NCI-H748 treated with DMSO at 0.1 percent for 48 hours (cell line): ENCODE data around the gene ATRNL1.
"Not testable (repeated sequence)": the region's sequence is repeated elsewhere in the genome, so short reads cannot be mapped to it uniquely, and the experiment has no call there.

Experiments
- DNase-seq: peaks from one replicate; lab custom pipeline; 2025; lab: John Stamatoyannopoulos, UW

Gene ATRNL1

DNA sequence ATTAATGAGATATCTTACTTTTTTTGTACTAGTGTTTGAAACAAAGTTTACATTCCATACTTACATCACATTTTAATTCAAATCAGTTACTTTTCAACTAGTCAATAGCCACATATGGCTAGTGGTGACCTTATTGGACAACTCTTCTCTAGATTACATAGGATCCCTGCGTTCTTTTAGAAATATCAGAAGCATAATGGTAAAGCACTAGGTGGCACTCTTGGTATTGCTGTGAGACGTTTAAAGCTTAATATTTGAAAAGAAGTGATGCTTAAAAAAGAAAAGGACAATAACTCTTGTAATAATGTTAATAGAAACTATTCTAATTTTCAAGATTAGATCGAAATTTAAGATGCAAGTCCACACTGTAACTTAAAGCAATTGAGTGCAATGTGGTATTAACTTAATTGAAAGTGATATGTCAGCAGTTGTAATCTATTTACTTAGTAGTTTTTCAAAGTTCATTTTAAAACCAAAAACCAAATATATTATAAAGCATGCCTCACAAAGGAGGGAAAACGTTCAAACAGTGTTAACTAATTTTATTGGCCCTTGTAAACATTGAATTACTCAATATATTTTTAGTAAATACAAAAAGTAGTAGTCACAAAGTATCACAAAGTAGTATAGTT is 339.1 kb downstream of the ATRNL1 start:
- DNase-seq = no peak

DNA sequence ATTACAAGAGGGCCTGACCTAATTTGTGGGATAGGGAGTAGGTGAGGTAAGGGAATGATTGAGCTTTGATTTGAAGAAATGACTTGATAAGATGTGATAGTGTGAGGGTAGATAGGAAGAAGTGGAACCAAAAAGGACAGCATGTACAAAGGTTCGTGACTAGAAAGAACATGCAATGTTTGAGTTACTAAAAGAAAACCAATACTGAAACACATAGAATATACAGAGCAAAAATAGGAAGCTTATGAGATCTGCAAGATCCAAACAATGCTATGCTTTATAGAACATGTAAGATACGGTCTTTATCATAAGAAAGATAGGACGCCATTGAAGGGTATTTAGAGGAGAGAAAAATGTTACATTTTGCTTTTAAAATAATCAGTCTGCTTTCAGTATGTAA is 343.8 kb downstream of the ATRNL1 start:
- DNase-seq = no peak

DNA sequence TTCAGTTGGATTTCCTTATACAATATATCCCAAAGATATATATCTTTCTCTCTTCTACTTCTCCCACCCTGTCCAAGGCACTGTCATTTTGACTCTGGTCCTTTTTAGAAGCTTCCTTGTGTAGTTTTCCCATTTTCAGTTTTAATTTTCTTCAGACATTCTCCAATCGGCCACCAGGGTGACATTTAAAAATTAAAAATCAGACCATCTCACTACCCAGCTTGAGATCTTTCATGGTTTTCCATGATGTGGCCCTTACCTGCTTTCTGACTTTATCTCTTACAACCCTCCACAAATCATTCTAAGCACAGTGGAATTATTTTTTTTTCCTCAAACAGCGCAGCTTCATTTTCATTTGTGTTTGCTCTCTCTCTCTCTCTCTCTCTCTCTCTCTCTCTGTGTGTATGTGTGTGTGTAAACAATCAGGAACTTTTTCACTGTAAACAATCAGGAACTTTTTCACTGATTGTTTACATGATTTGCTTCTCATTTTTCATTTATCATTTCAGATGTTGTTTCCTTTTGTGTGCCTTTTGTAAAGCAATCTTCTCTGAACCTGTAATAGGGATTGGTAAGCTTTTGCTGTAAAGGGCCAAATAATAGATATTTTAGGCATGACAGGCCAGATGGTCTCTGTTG is 348.9 kb downstream of the ATRNL1 start:
- DNase-seq = no peak

DNA sequence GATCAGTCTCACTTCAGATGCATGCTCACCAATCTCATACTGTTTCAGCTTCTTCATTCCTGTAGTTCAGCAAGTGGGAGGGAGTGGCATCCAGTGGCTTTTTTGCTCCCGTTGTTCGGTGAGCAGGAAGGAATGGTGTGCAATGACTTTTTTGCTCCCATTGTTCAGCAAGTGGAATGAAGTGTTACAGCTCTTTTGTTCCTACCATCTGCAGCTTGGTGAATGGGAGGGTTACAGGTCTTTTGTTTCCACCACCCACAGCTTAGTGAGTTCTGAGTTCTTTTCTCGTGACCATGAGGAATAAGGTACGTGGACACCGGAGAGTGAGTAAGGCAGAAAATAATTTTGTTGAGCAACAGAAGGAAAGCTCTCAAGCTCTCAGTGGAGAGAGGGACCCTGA is 363.6 kb downstream of the ATRNL1 start:
- DNase-seq = no peak

DNA sequence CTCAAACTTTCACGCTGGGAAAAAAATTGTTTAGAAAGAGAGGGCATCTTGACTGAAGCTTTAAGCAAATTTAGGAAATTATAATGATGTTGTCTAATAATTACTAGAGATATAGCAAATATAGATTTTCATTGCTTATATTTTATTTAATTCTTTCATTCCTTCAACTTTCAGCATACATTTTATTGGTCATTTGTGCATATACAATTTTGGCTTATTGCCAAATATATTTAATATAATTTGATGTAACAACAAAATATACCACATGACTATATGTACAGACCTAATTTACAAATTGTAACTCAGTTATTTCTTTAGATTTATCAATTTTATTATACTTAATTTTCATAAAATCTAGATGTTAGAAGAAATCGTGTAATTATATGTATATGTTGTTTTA is 390.1 kb downstream of the ATRNL1 start:
- DNase-seq = no peak

DNA sequence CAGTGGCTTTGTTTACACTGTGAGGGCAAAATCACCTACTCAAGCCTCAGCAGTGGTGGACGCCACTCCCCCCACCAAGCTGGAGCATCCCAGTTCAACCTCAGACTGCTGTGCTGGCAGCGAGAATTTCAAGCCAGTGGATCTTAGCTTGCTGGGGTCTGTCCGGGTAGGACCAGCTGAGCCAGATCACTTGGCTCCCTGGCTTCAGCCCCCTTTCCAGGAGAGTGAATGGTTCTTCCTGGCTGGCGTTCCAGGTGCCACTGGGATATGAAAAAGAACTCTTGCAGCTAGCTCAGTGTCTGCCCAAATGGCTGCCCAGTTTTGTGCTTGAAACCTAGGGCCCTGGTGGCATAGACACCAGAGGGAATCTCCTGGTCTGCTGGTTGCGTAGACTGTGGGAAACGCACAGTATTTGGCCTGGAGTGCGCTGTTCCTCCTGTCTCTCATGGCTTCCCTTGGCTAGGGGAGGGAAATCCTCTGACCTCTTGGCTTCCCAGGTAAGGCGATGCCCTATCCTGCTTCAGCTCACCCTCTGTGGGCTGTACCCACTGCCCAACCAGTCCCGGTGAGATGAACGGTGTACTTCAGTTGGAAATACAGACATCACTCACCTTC is 398.5 kb downstream of the ATRNL1 start:
- DNase-seq = no peak

DNA sequence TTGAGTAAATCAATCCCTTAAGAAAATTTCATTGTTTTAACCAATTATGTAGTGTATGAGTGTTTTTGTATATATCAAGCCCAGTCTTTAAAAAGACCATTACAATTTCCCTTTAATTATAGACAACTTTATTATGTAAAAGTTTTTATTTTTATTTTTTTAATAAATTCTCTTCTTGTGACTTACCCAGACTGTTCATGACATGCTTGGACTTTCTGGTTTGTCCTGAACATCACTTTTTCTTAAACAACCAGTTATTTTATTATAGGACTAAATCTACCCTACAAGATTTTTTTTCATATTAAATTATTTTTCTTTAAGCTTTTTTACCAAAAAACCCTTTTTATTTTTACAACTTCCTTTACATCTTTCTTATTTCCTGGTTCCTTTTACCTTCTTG is 410.4 kb downstream of the ATRNL1 start:
- DNase-seq = no peak

DNA sequence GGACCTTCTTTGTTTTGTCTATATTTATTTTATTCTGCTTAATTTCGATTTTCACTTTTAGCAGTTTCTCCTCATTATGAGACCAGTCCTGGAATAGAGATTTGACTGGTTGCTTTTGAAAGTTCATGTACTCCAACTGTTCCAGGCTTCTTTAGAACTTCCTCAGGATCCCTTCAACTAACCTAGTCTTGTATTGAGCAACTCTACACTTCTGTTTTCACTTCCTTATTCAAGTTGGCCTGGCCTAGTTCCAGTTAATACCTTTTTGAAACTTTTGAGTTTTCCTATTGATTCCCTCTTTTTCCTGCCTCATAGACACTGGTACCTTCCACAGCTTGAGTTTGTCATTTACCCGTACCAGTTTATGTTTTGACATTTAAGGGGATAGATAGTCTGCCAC is 421.7 kb downstream of the ATRNL1 start:
- DNase-seq = no peak

DNA sequence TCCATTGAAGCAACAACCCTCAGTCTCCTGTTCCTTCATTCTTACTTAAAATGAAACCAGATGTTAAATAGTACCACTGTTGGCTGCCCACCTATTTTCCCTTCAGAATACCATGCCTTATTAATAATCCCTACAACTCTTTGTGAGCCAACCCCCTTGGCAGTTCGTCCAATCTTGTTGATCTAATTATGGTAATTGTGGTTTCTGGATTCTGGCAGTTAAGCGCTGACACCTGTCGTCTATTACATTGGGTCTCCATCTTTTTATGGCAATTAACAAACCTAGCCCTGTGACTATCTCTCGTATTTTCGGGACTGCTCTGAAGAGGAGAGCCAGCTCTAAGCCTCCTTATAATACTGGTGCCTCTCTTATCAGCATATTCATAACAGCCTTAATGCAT is 432.0 kb downstream of the ATRNL1 start:
- DNase-seq = no peak

DNA sequence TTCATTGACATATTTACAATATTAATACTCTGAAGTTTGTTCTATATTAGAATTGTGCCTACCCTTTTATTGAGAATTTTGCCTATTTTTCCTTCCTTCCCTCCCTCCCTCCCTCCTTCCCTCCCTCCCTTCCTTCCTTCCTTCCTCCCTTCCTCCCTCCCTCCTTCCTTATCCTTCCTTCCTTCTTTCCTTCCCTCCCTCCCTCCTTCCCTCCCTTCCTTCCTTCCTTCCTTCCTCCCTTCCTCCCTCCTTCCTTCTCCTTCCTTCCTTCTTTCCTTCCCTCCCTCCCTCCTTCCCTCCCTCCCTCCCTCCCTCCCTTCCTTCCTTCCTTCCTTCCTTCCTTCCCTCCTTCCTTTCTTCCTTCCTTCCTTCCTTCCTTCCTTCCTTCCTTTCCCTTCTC is 434.5 kb downstream of the ATRNL1 start:
- DNase-seq = not testable (repeated sequence)

DNA sequence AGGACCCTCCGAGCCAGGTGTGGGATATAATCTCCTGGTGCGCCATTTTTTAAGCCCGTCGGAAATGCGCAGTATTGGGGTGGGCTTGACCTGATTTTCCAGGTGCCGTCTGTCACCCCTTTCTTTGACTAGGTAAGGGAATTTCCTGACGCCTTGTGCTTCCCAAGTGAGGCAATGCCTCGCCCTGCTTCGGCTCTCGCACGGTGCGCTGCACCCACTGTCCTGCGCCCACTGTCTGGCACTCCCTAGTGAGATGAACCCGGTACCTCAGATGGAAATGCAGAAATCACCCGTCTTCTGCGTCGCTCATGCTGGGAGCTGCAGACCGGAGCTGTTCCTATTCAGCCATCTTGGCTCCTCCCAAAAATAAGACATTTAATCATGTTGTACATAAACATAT is 443.2 kb downstream of the ATRNL1 start:
- not testable (repeated sequence) for DNase-seq

DNA sequence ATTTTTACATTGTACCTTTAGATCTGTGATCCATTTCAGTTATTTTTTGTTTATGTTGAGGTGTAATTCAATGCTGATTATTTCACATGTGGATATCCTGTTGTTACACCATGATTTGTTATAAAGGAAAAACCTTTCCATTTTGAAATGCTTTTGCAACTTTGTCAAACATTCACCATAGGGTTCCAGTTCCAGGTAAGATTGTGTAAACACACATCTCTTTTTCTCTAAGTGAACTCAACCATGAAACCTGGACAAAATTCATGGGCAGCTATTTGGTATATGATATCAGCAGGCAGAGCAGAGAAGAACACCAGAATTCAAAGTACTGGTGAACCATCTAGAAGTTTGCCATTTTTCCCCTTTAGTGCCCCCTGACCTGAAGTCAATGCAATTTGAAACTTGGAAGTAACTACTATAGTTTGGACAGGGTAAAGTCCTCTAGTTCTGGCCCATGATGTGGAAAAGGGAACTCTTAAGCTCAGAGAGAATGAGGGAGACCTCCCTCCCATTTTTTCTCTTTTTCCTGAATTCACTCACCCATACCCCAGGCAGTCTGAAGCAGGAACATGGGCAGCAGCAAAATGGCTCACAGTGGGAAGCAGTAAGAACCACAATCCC is 446.1 kb downstream of the ATRNL1 start:
- no peak for DNase-seq

DNA sequence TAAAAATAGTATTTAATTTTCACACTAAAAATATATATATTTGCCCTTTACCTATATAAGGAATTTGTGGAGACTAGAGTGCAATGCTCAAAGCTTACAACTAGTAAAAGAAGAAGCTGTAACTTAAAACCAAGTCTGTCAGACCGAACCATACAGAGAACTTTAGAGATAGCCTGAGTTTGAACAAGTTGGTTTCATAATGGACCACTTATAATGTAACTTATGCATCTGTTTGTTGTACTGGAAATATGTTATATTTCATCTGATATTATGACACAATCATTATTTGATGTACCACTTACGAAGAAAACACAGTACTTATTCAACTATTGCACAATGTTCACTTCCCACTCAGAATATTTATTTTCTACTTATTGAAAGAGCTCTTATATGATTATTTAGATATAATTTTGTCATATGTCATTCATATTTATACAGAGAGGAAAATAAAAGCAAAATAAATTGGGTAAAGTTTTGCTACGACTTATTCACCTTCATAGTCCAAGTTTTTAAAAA is 462.8 kb downstream of the ATRNL1 start:
- no peak for DNase-seq

DNA sequence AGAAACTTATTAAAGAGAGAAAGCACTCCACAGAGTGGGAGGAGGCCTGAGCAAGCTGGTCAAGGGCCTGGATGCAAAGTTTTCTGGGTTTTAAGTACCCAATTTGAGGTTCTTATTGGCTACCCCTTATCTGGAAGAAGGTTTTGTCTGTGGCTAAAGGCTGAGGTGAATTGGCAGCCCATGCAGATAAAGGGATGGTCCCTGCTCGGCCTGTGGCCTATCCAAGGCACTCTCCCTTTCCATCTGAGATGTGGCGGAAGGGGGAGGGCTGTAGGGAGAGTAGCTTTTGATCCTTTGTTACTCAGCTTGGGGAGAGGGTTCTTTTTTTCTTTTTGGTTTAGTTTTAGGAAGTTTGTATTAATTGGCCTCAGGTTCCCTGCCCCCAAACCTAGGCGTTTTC is 465.1 kb downstream of the ATRNL1 start:
- DNase-seq = no peak

DNA sequence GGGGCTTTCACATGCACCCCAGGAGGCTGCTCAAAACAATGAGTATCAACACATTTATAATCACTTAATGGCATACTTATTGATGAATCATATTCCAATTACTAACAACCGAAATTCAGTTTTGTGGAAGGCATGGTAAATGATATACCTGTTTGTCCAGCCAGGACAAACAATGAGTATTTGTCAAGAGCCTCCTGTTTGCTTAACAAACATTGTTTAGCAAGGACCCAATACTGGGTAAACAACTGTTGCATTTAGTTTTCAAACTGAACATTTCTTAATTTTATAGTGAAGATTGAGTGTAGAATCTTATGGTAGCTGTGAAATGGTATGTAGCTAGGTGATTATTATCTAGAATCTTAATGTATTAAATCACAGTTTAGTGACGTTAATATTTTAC is 473.7 kb downstream of the ATRNL1 start:
- DNase-seq = no peak

DNA sequence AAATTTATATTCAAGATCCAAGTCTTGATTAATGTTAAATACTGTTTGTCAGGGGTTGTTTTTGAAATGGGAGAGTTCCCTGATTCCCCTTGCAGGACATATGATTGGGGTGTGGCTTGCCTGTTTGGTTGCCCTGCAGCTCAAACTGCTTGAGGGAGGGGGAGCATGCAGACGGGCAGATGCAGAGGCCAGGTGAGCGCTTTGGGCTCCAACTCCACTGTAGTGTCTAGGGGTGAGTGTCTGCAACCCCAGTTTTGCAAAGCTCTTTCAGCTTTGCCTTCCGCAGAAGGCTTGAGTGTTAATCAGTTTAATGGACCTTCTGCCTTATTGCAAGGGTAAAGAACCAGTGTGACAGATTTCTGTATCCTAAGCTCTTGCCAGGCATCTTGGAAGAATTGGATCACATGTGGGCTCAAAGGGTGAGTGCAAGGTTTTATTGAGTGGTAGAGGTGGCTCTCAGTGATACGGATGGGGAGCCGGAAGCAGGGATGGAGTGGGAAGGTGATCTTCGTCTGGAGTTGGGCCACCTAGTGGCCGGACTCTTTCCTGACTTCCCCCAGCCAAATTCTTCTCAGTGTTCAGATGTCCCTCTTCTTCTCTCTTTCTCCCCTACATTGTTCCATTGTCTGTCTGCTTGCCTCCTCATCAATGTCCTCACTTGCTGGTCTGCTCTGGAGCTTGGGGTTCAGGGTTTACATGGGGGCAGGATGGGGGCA is 479.7 kb downstream of the ATRNL1 start:
- no peak for DNase-seq

DNA sequence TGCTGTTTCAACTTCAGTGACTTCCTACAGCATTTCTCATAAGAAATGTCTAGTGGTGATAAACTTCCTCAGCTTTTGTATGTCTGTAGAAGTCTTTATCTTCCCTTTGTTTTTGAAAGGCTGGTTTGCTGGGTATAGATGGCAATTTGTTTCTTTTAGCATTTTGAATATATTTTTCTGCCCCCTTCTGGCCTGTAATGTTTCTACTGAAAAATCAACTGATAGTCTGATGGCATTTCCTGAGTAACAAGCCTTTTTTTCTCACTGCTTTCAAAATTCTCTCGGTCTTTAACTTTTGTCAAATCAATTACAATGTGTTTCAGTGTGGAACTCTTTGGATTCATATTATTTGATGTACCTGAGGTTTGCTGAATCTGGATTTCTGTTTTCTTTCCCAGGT is 487.1 kb downstream of the ATRNL1 start:
- no peak for DNase-seq

DNA sequence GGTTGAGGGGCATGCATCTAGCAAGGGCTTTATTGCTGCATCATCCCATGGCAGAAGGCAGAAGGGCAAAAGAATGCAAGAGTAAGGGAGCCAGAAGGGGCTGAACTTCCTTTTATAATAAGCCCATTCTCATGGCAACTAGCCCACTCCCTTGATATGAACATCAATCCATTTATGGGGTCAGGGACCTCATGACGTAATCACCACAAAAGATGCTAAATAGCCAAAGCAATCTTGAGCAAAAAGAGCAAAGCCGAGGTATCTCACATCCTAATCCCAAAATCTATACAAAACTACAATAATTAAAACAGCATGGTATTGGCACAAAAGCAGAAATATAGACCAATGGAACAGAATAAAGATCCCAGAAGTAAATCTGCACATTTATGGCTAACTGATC is 499.9 kb downstream of the ATRNL1 start:
- DNase-seq = no peak

DNA sequence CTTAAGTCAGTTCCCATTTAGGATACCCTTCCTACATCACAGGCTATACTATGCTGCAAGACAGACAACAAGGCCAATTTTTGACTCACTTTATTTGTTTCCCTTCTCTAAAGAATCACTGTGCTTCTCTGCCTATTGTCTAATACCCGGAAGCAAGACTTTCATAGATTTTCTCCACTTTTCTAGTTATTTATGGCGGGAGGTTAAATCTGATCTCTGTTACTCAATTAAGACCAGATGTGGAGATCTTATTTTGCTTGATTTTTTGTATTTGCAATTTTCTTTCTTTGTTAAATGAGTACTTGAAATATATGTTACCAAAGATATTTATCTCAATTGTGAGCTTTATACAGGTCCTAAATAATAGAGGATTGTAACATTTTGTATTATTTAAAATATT is 511.5 kb downstream of the ATRNL1 start:
- no peak for DNase-seq

DNA sequence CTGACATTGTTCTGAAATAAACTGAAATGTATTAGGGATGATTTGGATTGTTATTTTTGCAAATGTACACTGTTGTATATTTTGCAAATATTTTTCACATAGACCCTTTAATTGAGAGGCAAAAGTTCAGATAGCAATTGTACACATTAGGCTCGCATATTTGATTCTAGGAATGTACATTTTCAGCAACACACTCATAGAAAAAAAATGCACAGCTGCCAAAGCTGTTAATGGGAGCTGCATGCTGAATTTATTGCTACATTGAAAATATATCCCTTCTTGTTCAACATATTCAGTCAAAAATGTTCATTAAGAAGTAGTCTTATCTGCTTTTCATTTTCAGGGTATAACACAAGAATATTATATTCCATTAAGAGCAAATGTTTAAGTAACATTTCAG is 512.9 kb downstream of the ATRNL1 start:
- DNase-seq = no peak

DNA sequence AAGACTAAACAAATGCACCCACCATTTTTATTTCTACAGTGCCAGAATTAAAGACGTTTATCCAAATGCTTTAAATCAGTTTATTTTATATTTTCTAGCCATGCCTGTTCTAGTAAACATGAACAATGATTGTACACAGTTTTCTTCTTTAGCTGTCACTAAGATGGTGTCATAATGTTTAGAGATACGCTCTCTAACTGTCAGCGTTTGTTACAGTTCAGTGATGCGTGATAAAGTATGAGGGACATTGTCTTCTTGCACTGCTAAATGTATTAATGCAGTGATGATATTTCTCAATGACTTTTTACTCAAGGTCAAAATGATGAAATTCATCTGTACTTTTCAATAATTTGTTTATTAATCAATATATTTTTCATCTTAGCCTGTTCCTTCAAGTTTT is 513.6 kb downstream of the ATRNL1 start:
- DNase-seq = no peak

DNA sequence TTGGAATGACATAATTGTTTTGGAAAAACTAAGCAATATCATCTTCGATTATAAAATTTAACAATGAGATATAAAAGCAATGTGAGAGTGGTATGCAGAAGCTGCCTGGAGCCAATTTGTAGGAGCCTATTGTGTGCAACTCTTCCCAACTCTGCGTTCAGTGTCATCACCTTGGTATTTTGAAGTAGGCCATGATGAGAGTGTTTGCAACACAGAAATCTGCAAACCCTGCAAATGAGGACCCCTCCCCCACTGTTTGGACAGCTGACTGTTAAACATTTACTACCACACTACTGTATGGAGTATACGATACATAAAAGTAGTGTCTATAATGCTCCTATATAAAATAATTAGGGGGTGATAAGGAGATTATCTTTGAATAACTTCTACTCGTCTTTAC is 531.3 kb downstream of the ATRNL1 start:
- no peak for DNase-seq

DNA sequence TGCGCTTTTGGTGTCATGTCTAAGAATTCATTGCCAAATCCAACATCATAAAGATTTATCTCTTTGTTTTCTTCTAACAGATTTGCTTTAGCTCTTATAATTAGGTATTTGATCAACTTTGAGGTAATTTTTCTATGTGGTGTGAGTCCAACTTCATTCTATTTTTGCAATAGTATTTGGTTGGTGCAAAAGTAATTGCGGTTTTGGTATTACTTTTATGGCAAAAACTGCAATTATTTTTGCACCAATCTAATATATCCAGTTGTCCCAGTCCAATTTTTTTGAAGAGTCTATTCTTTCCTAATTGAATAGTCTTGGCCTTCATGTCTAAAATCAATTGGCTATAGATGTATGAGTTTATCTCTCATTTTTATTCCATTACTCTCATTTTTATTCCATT is 535.5 kb downstream of the ATRNL1 start:
- DNase-seq = no peak
